NCI-H774 (cell line): ENCODE results near the gene SP3.

ENCODE experiments used
- DNase-seq: peaks from one replicate; lab custom pipeline; 2025; lab: John Stamatoyannopoulos, UW

The SP3 gene

DNA sequence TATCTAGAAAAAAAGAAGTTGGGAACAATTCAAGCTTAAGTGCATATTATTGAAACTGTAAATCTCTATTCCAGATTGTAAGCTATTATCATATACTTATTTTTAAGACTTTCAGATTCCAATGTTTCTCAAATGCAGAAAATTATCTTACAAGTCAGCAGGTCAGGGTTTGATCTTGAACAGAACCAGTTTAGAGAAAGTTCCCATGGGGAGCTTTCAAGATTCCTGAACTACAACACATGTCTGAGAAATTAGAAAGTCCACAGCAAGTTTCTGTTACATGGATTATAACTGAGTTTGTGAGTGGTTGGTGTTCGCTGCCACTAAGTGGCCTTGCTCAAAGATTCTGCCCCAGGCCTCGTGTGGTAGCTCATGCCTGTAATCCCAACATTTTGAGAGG, 31.6 kb upstream of the SP3 start:
- no peak for DNase-seq

DNA sequence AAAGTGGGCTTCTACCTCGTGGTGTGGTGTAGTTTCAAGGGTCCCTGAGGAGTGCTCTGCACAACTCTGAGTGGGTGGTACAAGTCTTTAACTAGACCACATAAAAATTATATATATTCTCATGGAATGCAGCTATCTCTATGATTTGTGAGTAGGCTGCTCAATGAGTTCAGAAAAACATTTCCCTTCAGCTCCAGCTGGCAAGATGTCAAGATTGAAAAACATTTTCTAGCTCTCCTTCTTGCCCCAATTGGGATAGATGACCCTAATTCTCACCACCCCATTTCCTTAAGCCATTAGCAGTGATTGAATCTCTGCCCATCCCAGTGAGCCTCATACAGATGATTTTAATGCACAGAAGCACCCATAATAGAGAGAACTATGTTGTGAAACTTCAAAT, 28.3 kb upstream of the SP3 start:
- DNase-seq, result no peak

DNA sequence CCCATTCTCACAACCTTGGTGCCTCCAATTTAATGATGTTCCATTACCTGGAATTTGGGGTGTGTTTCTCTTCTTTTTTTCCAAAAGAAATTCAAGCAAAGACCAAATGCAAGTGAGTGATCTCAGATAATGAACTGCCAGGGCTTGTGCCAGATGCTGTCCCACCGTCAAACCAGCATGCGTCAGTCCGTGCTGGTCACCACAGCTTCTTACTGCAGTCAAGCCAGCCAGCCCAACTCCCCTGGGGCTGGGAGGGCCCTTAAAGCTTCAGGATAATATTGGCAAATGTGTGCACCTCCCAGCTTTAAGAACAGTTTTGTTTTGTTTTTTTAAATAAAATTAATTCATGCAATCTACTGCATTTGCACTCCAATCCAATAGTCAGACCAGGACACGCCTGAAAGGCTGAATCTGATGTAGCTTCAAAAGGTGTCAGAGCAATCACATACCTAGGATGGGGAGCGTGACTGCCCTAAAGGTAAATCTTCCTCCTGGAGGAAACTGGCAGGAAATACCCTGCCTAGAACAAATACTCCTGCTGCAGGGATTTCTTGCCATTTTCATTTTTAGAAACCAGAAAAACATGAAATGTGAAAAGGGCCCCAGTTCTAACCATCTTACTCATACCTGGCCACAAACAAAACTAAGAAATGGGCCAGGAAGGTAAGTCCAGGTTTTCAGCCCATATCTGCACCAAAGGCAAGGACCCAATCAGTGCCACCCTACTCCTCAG, 26.8 kb upstream of the SP3 start:
- no peak for DNase-seq

DNA sequence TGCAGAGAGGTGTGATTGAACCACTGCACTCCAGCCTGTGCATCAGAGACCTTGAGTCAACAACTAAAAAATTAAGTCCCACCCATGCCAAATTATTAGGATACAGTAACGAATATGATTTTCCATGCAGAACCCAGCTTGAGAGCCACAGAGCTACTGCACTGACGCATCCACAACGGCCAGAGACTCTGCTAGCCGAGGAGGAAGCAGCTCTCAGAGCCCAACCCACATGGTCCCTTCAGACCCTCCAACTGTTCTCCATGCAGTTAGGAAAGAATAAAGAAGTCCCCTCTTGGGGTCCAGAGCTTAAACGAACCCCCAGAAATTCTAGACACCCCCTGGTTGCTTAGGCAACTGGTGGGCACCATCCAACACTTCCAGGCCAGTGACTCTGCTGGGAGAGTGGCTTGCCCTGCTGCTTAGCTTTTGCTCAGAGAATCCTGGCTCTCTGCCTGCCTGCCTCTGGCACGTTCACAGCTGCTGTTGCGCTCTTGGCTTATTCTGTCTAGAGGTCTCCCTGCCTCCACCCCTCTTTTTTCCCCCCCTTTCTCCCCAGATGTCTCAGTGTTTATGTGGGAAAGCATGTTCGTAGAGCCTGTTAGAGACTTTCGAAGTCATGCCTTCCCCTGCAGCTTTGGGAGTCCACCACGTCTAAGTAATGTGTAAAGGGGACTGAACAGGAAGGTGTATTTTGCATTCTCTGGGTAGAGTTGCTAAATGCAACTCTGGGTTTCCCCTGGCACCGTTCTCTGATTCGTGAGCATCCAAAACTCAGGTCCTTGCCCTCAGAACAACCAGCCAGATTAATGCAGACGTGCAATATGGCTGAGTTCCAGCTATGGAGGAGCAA, 26.0 kb upstream of the SP3 start:
- DNase-seq, result peak; percentile 10

DNA sequence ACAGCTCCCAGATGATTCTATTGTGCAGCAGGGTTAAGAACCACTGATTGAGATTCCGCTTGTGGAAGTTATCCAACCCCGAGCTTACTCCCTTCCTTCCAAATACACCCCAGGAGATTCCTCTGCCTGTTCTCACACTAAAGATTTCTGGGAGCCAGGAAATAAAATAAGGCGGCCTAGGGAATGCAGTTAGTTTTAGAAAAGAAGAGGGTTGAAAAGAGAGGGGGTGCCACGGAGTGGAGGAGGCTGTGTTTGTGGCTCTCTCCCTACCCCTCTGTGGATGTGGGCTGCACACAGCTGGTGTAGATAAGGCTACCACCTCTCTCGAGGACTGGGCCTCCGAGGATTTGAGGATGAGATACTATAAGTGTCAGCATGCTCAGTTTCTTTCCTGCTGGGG, 25.1 kb upstream of the SP3 start:
- DNase-seq, result no peak

DNA sequence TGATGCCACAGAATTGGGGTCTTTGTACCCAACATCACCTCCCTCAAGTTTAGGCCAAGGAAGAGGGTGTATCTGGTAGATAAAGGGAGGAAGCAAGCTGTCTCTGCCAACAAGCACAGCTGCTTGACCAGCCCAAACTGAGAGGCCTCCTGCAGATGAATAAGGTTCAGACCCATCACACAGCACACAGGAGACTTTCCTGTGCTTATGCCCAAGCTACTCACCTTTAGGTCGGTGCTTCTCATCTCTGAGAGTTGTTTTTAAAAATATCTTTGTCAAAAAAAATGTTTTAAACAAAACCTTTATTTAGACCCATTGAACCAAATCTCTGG, 24.7 kb upstream of the SP3 start:
- no peak for DNase-seq

DNA sequence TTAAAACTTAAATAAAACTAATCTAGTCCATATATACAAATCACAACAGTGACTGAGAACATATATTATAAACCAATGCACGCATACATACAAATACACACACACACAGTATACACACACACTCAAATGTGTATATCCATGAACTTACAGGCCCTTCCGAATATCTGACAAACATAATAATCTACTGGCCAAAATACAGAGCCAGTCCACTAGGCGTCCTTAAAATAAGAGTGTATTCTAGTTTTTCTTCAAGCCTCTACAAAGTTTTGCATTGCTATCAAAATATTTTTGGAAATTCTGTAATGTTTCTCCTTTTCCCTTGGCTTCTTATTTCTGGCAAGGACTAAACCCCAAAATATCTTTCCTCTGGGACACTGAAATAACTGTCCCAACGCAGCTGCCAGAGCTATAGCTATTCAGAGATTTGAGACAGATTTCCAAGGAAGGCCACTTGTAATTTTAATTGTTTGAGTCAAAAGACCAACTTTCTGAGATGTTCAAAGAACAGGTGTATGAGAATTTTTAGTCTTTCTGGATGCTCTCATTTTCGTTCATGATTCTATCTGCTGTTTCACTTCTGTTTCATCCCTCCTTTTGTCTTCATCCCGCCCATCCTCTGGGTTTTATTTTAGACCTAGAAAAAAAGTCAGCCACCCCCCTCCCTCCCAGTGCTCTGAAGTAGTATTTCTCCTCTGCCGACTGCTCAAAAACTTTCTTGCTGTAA, 24.1 kb upstream of the SP3 start:
- DNase-seq, result no peak

DNA sequence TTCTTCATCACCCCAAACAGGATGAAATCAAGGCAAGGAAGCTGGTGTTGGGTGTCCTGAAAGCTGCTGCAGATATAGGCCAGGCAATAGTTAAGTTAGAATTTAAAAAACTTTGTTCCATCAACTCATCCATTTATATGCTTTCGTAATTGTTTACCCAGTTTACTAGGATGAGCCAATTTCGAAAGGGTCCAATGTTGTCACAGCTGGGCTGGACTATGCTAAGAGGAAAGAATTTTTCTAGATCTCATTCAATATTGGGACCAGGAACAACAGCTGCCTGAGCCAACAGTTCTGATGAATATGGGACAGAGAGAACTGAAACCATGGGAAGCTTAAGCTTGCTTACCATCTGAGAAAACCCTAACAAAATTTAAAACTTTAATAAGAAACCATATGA, 21.6 kb upstream of the SP3 start:
- DNase-seq, result no peak

DNA sequence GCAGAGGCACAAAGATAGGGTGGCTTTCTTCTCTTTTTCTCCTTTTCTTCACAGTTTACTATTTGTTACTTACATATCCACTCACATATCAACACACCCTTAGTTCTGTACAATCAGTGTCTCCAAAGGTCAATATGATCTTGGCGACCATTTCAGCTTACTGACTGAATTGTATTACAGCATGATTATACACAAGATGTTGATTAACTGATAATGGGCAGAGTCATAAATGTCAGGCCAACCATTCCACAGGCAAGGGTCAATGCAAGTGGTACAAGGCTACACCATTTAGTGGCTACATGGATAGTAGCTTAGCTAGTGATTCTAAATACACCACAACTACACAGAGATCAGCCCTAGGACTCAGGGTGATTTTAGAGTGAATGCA, 20.4 kb upstream of the SP3 start:
- DNase-seq, result no peak

DNA sequence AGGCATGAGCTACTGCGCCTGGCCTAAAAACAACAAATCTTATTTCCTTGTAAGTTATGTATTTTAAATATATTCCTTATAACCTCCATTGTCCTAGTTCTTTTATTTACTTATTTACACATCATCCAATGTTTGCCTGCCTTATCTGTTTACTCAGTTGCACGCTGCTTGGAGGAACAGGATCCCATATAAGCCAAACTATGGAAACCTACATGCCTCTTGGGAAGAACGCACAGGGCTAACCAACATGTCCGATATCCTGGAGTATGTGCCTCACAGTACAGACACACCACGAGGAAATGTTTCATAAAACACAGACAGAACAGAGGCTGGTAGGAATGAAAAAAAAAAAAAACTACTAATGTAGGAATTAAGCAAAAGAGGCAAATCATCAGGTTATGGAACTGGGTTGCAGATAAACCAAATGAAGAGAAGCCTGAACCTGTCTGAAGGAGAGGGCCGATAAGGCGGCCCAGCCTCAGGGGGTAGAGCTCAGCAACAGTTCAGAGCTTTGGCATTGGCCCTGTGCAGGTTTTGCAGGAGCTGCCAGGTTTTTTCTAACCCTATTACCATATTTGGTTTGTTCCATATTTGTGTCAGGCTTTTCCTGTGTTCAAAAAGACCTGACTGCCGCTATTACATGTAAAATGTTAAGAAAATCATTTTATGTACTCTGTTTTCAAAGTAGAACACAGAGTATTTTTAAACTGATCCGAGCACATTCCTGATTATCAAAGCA, 19.9 kb upstream of the SP3 start:
- no peak for DNase-seq

DNA sequence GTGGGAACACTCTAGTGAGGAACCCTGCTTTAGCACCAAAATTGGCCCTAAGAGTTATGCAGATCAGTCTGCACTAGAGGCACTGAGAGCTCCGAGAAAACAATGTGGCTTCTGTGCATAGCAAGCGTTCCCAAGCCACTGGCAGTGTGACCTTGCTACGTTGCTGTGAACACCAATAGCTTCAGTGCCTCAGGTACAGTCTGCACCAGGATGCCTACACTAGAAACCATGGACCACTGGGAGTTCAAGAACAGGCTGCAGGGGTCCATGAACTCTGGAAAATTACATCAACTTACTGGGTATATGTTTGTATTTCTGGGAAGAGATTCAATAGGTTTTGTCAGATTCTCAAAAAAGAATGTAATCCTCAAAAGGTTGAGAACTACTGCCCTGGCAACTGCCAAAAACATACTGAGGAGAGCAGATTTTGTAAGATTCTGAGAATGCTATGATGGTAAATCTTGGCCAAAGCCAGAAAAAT, 18.3 kb upstream of the SP3 start:
- no peak for DNase-seq

DNA sequence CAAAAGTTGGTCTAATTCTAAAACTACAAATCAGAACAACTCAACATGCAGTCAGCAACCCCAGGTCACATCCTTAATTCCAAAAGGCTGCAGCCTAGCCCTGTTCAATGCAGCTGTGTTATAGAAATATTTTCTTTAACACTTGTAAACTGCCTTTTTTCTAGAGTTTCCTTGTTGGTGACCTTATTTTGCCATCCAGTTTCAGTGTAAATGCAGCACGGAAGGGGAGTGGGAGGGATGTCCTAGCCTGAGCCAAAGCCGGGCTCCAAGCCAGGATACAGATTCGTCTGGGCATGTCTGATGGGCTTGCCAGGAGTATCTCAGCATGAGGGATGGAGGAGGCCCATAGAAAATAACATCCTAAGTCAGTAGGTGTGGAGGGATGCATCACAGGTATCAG, 17.7 kb upstream of the SP3 start:
- DNase-seq, result no peak

DNA sequence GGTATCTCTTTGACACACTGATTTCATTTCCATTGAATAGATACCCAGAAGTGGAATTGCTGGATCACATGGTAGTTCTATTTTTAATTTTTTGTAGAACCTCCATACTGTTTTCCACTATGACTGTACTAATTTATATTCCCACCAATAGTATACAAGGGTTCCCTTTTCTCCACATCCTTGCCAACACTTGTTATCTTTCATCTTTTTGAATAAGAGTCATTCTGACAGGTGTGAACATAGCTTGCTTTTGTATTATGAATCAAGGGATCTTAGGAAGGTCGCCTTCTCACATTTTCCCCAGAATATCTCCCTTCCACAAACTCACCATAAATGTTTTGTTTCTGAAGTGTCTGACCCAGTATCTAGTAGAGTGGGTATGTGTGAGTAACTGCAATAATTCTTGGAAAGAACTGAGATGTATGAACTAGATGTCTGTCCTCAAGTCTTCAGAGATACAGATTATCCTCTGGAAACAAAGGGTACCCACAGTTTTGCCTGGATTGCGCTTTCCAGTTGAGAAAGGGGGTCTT, 17.1 kb upstream of the SP3 start:
- DNase-seq, result no peak

DNA sequence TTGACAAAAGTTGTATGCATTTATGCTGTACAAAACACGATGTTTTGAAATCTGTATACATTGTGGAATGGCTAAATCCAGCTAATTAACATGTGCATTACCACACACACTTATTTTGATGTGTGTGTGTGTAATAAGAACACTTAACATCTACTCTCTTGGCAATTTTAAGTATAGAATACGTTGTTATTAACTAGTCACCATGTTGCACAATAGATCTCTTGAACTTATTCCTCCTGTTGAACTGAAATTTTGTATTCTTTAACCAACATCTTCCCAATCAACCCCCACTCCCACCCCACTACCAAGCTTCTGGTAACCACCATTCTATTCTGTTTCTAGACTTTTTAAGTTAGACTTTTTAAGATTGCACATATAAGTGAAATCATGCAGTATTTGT, 16.3 kb upstream of the SP3 start:
- DNase-seq, result no peak

DNA sequence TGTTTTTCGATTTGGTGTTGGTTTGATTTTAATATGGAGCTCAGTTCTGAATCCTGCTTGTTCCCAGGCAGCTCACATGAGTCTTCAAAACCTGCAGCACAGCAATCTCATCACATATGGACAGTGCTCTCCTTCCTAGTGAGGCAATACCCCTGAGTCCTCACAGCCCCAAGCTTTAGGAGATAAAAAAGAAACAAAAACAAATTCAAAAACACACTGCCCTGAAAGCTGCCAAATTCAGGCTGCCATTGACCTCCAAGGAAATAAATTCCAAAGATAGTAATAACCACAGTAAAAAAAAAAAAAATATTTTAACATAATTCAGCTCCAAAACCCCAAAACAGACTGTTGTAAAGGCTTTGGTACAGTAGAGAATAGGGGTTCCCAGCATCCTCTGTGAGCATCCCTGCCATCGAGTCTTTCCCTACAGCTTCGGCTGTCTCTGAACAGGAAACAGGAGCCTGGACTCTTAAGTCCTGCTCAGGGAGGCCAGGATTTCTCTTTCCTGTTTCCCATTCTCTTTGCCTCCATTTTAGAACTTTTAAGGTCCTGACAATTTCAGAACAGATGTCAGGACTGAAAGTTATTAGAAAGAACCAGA, 14.7 kb upstream of the SP3 start:
- DNase-seq, result no peak

DNA sequence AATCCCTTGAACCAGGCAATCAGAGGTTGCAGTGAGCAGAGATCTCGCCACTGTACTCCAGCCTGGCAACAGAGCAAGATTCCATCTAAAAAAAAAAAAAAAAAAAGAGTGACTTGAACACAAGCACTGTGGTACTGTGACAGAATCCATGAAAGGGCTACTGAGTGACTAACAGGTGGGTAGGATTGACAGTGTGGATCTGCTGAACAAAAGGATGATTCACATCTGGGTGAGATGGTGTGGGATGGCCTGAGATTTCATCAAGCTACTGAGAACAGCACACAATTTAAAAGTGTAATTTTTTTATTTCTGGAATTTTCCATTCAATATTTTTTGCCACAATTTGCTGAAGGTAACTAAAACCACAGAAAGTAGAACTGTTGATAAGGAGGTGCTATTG, 13.3 kb upstream of the SP3 start:
- no peak for DNase-seq

DNA sequence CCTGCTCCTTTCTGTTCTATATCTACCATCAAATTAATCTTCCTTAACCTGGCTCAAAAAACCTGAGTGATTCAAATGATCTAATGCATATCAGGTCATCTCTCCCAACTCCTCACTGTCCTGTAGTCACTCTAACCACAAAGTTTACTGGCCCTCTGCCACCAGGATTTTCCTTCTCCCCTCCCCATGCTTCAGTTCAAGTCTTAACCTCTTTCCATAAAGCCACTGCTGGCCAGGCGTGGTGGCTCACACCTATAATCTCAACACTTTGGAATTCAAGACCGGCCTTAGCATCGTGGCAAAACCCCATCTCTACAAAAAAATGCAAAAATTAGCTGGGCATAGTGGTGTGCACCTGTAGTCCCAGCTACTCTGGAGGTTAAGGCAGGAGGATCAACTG, 7.5 kb upstream of the SP3 start:
- DNase-seq, result no peak

DNA sequence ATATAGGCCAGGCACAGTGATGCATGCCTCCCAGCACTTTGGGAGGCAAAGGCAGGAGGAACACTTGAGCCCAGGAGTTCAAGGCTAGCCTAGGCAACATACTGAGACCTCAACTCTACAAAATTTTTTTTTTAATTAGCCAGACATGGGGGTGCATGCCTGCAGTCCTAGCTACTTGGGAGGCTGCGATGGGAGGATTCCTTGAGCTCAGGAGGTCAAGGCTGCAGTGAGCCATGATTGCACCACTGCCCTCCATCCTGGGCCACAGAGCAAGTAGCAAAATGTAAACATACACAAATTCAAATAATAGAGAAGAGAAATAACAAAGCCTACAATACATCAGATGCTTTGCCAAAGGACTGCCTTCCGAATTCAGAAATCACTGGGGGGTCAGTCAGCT, 7.0 kb upstream of the SP3 start:
- DNase-seq, result no peak

DNA sequence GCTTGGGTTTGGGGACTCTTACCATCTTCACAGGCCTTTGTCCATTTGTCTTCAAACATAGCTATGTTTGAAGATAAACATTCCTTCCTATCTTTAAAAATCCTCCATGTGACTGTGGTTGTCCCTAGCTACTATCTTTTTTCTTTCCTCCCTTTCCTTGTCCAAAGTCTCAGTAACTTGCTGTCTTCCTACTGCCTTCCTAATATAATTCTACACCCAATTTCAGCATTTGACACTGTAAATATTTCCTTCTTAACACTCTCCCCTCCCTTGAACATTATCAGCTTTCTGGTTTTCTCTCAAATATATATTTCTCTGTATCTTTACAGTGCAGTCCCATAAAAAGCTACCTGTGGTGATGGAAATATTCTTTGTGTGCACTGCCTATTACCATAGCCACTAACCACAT, 5.3 kb upstream of the SP3 start:
- no peak for DNase-seq

DNA sequence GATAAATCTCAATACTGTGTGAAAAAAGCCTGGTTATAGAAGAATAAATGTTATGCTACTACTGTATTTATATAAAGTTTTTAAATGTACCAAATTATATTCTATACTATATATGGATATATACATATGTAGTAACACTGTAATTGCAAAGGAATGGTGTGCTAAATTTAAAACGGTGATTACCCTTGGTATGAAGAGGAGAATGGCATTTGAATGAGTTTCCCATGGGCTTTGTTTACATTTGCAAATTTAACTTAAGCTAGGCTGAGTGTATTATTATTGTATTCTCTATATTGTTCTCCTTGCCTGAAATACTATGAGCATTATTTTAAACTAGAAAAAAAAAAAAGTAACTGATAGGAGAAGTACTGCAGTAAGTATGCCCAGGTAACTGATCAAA, 4.7 kb upstream of the SP3 start:
- DNase-seq, result no peak

DNA sequence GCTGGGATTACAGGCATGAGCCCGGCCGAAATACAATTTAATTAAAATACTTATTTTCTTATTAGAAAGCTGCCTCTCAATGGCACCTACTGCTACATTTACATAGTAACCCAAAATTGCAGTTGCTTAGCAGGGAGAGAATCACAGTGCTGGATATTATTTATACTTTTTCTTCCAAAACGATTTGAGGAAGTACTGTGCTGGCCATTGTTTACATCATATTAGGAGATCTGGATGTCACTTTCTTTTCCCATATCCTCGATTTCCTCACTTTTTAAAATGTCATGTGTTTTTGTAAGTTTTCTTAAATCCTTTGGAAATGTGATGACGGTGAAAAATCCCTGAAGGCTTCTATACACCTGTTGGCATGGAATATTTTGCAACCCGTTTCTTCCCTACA, 3.4 kb upstream of the SP3 start:
- DNase-seq, result no peak
